Left renal cortex interstitium (tissue), 4 donors: Measurements from ENCODE around the gene TTC7B. TPM values are rescaled to one million over a fixed set of nuclear protein-coding genes. Genes with fewer than 3 reads are reported as not detected.
A peak's percentile ranks its signal among the peaks of the same experiment; 100 is the strongest.

Experiments
- DNase-seq, 4 donors: peaks; one replicate each; pipeline ENCODE4 v3.0.0-alpha.2; 2013; ENCODE audit warnings: low read depth in 4 of 4, low spot score in 2 of 4, missing footprints in 1 of 4
- polyA plus RNA-seq, 4 donors: library from polyadenylated mRNA; unstranded; fragments of 120-200 nt; gene quantifications; one replicate each; pipeline ENCODE4 v1.2.1, GENCODE V29; 2013; ENCODE audit not compliant: insufficient read length in 4 of 4

Gene TTC7B
- polyA plus RNA-seq, 4 donors, result 42.1 to 52.1 (median 45.3) TPM

DNA sequence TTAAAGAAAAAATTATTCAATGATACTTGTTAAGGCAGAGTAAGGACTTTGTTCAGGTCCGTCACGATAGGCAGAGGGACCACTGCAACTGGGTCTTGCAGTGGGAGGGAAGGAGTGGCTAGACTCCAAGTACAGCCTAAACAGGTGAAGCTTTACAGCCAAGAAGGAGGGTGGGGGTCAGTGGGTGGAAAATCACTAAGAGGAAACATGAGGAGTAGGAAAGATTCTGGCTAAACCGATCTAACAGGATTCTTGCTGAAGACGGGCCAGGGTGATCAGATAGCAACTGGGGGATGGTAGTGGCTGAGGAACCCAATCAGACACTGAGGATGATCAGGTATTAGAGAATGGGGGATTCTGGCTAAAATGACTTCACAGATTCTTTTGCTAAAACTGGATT lies 100.2 kb downstream of the TTC7B start:
- DNase-seq, result no peak

DNA sequence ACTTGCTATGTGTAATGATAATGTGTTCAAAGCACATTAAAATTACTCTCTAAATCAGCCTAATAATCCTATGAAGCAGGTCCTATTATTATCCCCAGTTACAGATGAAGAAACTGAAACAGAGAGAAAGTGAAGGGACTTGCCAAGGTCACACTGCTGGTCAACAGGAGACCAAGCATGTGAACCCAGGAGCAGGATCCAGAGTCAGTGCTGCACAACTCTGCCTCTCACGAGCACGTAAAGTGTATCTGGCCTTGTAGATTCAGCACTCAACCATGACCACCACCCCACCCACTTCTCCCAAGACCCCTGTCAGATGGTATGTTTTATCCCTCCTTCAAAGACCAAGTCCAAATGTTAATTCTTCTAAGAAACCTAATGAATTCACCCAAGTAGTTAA lies 100.7 kb downstream of the TTC7B start:
- DNase-seq, result no peak

DNA sequence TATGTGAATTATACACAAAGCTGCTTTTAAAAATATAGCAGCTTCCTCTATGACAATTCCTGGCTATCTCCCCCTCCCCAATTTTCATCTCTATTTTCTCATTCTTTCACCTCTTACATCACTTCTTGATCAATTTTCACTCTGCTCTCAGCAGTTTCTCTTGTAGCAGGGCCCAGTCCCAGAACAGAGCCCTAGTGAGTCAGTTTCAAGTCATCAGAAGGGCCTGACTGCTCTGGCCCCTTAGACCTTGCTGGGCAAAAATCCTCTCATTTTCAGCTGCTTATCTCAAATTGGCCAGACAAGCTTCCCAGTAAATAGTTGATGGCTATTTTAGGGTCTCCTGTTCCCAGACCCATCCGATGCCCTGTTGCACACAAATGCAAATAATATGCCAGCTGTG lies 101.4 kb downstream of the TTC7B start:
- no peak for DNase-seq

GRCh38 chr14:90704738-90705392 lies 111.4 kb downstream of the TTC7B start:
- no peak for DNase-seq

DNA sequence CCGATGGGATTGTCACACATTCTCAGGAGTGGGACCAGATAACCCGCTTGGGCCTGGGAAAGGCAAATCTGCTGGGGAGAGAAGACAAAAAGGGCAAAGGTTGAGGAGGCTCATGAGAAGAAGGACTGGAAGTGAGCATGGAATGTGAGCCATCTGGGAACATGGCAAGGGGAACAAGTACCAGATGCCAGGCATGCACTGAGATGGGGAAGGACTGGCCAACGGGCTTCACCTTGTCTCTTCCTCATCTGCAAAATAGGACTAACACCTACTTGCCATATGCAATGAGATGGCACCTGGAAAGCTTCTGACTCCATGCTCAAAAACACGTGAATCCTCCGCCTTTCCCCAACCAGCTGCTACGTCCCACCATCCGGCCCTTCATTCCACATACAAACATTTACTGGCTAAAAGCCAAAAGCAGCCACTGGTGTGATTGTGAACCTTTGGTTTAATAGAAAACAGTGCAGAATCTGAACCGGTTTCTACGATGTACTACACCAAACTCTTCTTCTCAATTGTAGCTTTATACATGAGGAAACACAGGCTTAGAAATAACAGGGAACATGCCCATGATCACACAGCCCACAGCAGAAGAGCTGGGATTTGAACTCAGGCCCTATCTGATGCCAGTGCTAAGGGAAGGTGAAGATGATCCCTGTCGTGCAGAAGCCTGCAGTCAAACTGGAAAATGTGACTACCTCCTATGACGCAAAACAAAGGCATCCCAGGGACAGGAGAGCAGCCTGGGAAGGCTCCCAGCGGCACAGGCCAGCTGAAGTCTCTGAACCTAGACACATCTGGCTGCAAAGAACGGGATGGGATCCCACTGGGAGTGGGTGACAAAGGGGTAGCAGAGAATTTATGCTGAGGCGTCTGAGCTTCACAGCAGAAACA lies 112.1 kb downstream of the TTC7B start:
- DNase-seq, result no peak

GRCh38 chr14:90700933-90701776 lies 115.1 kb downstream of the TTC7B start:
- DNase-seq, result no peak

DNA sequence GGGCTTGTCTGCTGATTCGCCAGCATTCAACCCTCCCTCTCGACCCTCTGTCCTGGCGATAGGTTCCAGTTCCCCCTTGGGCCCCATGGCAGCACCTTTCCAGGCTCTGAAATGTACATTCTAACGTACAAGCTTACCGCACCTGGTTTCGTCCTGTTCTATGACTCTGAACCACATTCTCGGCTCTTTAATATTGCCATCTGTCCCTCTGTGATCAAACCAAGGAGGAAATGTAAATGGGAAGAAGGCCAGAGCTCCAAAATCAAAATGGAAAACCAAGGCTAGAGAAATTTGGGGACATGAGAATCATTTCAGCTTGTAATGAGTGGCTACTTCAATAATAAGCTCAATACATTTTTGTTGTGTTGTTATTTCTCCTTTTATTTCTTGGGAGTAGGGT lies 117.2 kb downstream of the TTC7B start:
- no peak for DNase-seq

DNA sequence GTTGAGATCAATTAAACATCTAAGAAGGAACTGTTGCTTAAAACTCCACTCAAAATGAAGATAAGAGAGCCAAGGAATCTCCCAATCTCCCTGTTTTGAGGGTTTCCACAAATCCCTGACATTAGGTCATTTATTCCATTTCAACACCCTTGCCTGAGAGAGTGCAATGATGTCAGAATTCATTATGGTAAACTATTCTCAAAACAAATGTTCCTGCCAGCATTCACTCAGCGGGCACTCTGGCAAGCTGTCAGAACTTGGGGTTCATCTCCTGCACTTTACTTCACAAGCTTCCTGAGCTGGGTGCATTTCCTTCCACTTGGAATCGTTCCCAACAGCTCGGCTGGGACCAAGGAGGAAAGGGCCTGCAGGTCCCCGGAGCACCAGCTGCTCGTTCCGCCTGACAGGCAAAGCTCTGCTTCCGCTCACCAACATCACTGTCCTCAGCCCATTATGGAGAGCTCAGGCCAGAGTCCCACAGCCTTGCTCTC lies 117.8 kb downstream of the TTC7B start:
- no peak for DNase-seq

GRCh38 chr14:90697577-90698206 lies 118.5 kb downstream of the TTC7B start:
- peak in 1 of 4 donors; percentile 73 for DNase-seq

DNA sequence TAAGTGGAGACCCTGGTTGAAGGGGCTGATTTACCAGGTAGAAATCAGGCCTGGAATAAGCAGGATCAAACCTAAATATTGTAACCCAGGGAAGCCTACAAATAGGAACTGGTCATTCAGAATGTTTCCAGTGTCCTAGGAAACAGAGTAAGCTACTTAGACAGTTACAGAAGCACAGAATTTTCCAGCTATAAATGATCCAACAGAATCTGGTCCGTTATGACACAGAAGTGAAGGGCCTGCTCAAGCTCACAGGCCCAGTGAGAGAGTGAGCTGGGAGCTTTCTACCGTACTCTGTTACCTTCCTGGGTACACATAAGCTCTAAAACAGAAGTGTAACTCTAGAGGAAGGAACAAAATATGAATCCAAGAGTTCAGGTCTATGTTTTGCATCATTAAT lies 119.1 kb downstream of the TTC7B start:
- no peak for DNase-seq

- no peak for DNase-seq
These were observed 119.5 kb downstream of the TTC7B start for GRCh38 chr14:90696720-90697119.

- DNase-seq, result no peak
These were observed 120.1 kb downstream of the TTC7B start for GRCh38 chr14:90695997-90696660.

DNA sequence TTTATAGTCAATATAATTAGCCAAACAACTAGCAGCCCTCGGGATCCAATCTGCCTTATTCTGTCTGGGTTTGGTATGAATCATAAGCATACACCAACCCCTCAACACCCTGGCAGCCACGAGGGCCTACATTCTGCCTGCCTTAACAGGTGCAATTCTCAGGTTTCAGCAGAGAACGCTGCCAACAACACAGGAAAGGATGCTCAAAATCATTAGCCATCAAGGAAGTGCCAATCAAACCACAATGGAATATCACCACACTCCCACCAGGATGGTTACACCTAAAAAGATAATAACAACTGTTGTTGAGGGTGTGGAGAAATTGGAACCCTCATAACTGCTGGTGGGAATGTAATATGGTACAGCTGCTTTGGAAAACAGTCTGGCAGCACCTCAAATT lies 122.8 kb downstream of the TTC7B start:
- no peak for DNase-seq

- no peak for DNase-seq
These were observed 123.4 kb downstream of the TTC7B start for GRCh38 chr14:90692826-90693225.

DNA sequence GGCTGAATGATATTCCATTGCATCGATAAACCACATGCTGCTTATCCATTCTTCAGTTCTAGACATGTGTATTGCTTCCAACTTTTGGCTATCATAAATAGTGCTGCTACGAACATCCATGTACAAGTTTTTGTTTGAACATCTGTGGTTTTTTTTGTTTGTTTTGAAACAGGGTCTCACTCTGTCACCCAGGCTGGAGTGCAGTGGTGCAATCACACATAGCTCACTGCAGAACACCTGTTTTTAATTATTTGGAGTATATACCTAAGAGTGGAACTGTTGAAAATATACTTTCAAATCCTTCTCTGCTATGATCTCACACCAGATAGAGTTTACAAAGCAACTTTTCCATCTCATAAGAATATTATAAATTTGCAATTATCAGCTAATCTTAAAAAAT lies 124.2 kb downstream of the TTC7B start:
- DNase-seq, result no peak

DNA sequence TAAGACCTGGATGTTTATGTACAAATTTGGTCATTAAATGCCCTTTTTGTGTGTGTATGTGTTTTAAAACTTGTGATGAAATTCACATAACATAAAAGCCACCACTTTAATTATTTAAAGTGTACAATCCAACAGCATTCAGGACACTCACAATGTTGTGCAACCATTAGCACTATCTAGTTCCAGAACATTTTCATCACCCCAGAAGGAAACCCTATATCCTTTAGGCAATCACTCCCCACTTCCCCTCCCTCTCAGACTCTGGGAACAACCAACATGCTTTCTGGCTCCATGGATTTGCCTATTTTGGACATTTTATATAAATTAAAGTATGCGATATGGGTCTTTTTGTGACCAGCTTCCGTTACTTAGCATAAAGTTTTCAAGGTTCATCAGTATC lies 124.6 kb downstream of the TTC7B start:
- no peak for DNase-seq

GRCh38 chr14:90687680-90688079 lies 128.6 kb downstream of the TTC7B start:
- DNase-seq, result no peak

DNA sequence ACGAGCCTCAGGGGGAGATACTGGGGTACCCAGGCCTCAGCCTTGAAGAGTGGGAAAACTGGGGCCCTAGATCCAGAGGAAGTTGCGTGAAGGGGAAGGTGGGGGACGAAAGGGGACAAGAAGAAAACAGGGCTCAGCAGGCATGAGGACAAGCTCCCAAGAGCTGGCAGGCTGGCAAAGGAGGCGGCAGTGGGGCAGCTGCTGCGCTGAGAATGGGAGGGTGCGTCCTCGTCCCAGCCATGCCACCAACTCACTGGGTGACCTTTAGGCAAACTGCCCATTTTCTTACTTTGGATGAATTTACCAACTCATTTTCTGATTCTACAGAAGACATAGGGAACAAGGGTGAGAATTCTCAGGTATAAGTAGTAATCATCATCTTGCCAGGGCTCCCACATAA lies 133.6 kb downstream of the TTC7B start:
- no peak for DNase-seq

DNA sequence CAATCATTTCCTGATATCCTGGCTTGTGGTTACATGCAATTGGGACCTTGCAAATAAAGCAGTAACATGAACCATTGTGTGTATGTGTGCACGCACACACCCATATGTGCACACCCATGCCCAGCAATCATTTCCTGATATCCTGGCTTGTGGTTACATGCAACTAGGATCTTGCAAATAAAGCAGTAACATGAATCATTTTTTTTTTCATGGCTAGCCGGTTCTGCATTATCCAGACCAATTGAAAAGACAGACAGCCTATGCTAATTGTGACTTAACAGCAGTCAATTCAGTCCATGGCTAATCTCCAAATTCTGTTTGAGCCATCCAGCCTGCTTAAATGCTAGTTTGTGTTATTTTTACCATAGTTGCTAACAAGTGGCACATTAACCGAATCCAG lies 134.3 kb downstream of the TTC7B start:
- DNase-seq, result no peak

GRCh38 chr14:90678846-90679362 lies 137.3 kb downstream of the TTC7B start:
- no peak for DNase-seq
